ENCODE measurements around the gene STX17. TPM values are rescaled to one million over a fixed set of nuclear protein-coding genes. Genes with fewer than 3 reads are reported as not detected.

Gene STX17
- total and polyA plus RNA-seq, 2 donors (not counting 3 experiments of a cell fraction or from before 2014, with no cell fraction given) = 5.3 to 17.6 TPM

- Histone ChIP-seq H4K20me1 (replicated peaks; ENCODE audit: control insufficient read depth, extremely low read depth, insufficient read depth, low read length) (no peaks in the 10 kb centered on the region), H3K36me3 (ENCODE audit: control insufficient read depth in 2 of 2, extremely low read depth in 1 of 2, insufficient read depth in 2 of 2, low read length in 2 of 2) (no peaks in the 10 kb centered on the region), H3K27me3 (ENCODE audit: control insufficient read depth in 2 of 2, insufficient read depth in 2 of 2, low read length in 2 of 2) (peaks cover 4 to 11% of the 10 kb centered on the region in 2 experiments), H2AFZ (ENCODE audit: low read depth, low read length) (no peak overlapping the region), H3K79me2 (ENCODE audit: control insufficient read depth, insufficient read depth, low read length) (no peaks in the 10 kb centered on the region), H3K4me3 (replicated peaks in 1 of 3; ENCODE audit: insufficient read depth in 1 of 3, low read depth in 1 of 3, low read length in 3 of 3) (no peak overlapping the region), H3K9me3 (replicated peaks; ENCODE audit: control insufficient read depth, insufficient read depth, low read length) (no peaks in the 10 kb centered on the region), H3K9me1 (replicated peaks; ENCODE audit: control insufficient read depth, extremely low read depth, insufficient read depth, low read length) (no peaks in the 10 kb centered on the region), H3K4me2 (ENCODE audit: insufficient read depth, low read length) (no peak overlapping the region), H3K9ac (replicated peaks; ENCODE audit: extremely low read depth, insufficient read depth, low read length) (no peak overlapping the region), H3K4me1 (ENCODE audit: control insufficient read depth, extremely low read depth, insufficient read depth, low read length) (no peaks in the 10 kb centered on the region), H3K27ac (ENCODE audit: insufficient read depth, low read depth, low read length) (no peak overlapping the region)
- ChIA-PET CTCF (interaction anchor here (1.0 to 1.5 kb wide), 3 partner anchors 60 to 436 kb away, joined by 3 read pairs; no protein-coding TSS in a partner anchor), POLR2A (no interaction called here)
- FAIRE-seq = no peak
- no peak for DNase-seq (ENCODE audit: low read depth, low spot score)
- intact Hi-C loops (cut with micrococcal nuclease) (no loop called here), dilution Hi-C loops (cut with MboI; ENCODE audit: extremely low pct_ligation_motif_present, low sequenced_read_pairs) (no loop called here)
- no TSS peak for BruUV-seq (replicated peaks)
- TF ChIP-seq, protein P1, sequence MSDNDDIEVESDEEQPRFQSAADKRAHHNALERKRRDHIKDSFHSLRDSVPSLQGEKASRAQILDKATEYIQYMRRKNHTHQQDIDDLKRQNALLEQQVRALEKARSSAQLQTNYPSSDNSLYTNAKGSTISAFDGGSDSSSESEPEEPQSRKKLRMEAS (IDR thresholded peaks at IDR 0.05; ENCODE audit: insufficient read depth, insufficient read length) = no peak
- TF ChIP-seq EZH2 (IDR thresholded peaks at IDR 0.05; ENCODE audit: borderline replicate concordance, low read depth, low read length, severe bottlenecking) (no peak), GATA2 (IDR thresholded peaks at IDR 0.05; ENCODE audit: insufficient read depth, insufficient read length, low read depth, low read length) (no peak), JUN (IDR thresholded peaks at IDR 0.05; ENCODE audit: borderline replicate concordance, insufficient read depth, insufficient read length, low read depth) (no peak), FOS (IDR thresholded peaks at IDR 0.05; ENCODE audit: borderline replicate concordance, insufficient read depth, low read length) (no peak), MYC (IDR thresholded peaks at IDR 0.05; ENCODE audit: low read depth, low read length) (no peak), POLR2A (IDR thresholded peaks at IDR 0.05; ENCODE audit: low read depth, low read length) (no peak), CTCF (IDR thresholded peaks at IDR 0.05; ENCODE audit: extremely low read depth in 1 of 2, insufficient read depth in 1 of 2, low read depth in 1 of 2, low read length in 2 of 2) (no peak), POLR2AphosphoS5 (IDR thresholded peaks at IDR 0.05; ENCODE audit: insufficient read depth, low read depth, low read length) (no peak)
Observed at GRCh38 chr9:99889120-99889519, 17.3 kb upstream of the STX17 start.
